ENCODE data around the gene SPOCK1. TPM values are rescaled to one million over a fixed set of nuclear protein-coding genes. Genes with fewer than 3 reads are reported as not detected.

Gene SPOCK1
- total RNA-seq, 1 donor from 2014 or later: not detected

GRCh38 chr5:137409736-137410135, 89.4 kb downstream of the SPOCK1 start:
- H3K27me3 Mint-ChIP-seq: peaks cover 2% of the 10 kb centered on the region
- no peaks in the 10 kb centered on the region for H3K4me1 Mint-ChIP-seq
- no peak overlapping the region for H3K4me3 Mint-ChIP-seq
- DNase-seq: no peak
- H3K36me3 Mint-ChIP-seq (ENCODE audit: low read depth): no peaks in the 10 kb centered on the region
- intact Hi-C loops (cut with micrococcal nuclease): no loop called here
- H3K27ac Mint-ChIP-seq: no peak overlapping the region
- H3K9me3 Mint-ChIP-seq: no peaks in the 10 kb centered on the region

GRCh38 chr5:137407090-137407489, 92.0 kb downstream of the SPOCK1 start:
- Mint-ChIP-seq H3K27ac (no peak overlapping the region), H3K4me3 (no peak overlapping the region), H3K27me3 (peaks cover 2% of the 10 kb centered on the region), H3K36me3 (ENCODE audit: low read depth) (no peaks in the 10 kb centered on the region), H3K4me1 (no peaks in the 10 kb centered on the region), H3K9me3 (no peaks in the 10 kb centered on the region)
- intact Hi-C loops (cut with micrococcal nuclease): no loop called here
- no peak for DNase-seq

GRCh38 chr5:137405393-137405792, 93.7 kb downstream of the SPOCK1 start:
- no peaks in the 10 kb centered on the region for H3K4me1 Mint-ChIP-seq
- DNase-seq: no peak
- no peaks in the 10 kb centered on the region for H3K9me3 Mint-ChIP-seq
- H3K27ac Mint-ChIP-seq: no peak overlapping the region
- H3K4me3 Mint-ChIP-seq: no peak overlapping the region
- H3K27me3 Mint-ChIP-seq: peaks cover 2% of the 10 kb centered on the region
- no peaks in the 10 kb centered on the region for H3K36me3 Mint-ChIP-seq (ENCODE audit: low read depth)
- intact Hi-C loops (cut with micrococcal nuclease): no loop called here

GRCh38 chr5:137403869-137404268, 95.3 kb downstream of the SPOCK1 start:
- Mint-ChIP-seq H3K27ac (no peak overlapping the region), H3K4me1 (no peaks in the 10 kb centered on the region), H3K9me3 (no peaks in the 10 kb centered on the region), H3K27me3 (peaks cover 2% of the 10 kb centered on the region), H3K36me3 (ENCODE audit: low read depth) (no peaks in the 10 kb centered on the region), H3K4me3 (no peak overlapping the region)
- DNase-seq: no peak
- intact Hi-C loops (cut with micrococcal nuclease): no loop called here

GRCh38 chr5:137402436-137403187, 96.5 kb downstream of the SPOCK1 start:
- no peak for DNase-seq
- H3K27ac Mint-ChIP-seq: no peak overlapping the region
- H3K4me1 Mint-ChIP-seq: no peaks in the 10 kb centered on the region
- no peaks in the 10 kb centered on the region for H3K36me3 Mint-ChIP-seq (ENCODE audit: low read depth)
- no peaks in the 10 kb centered on the region for H3K27me3 Mint-ChIP-seq
- H3K9me3 Mint-ChIP-seq: no peaks in the 10 kb centered on the region
- no peak overlapping the region for H3K4me3 Mint-ChIP-seq
- intact Hi-C loops (cut with micrococcal nuclease): no loop called here

GRCh38 chr5:137401946-137402345, 97.2 kb downstream of the SPOCK1 start:
- no peaks in the 10 kb centered on the region for H3K9me3 Mint-ChIP-seq
- H3K4me3 Mint-ChIP-seq: no peak overlapping the region
- no peak overlapping the region for H3K27ac Mint-ChIP-seq
- DNase-seq: no peak
- no peaks in the 10 kb centered on the region for H3K27me3 Mint-ChIP-seq
- intact Hi-C loops (cut with micrococcal nuclease): no loop called here
- no peaks in the 10 kb centered on the region for H3K36me3 Mint-ChIP-seq (ENCODE audit: low read depth)
- no peaks in the 10 kb centered on the region for H3K4me1 Mint-ChIP-seq

- Mint-ChIP-seq H3K4me3 (no peak overlapping the region), H3K36me3 (ENCODE audit: low read depth) (no peaks in the 10 kb centered on the region), H3K27me3 (no peaks in the 10 kb centered on the region), H3K27ac (no peak overlapping the region), H3K9me3 (no peaks in the 10 kb centered on the region), H3K4me1 (no peaks in the 10 kb centered on the region)
- DNase-seq: no peak
- intact Hi-C loops (cut with micrococcal nuclease): no loop called here
Measured at GRCh38 chr5:137400571-137400970, 98.6 kb downstream of the SPOCK1 start.

GRCh38 chr5:137399911-137400310, 99.2 kb downstream of the SPOCK1 start:
- intact Hi-C loops (cut with micrococcal nuclease): no loop called here
- Mint-ChIP-seq H3K4me1 (no peaks in the 10 kb centered on the region), H3K27ac (no peak overlapping the region), H3K36me3 (ENCODE audit: low read depth) (no peaks in the 10 kb centered on the region), H3K9me3 (no peaks in the 10 kb centered on the region), H3K27me3 (no peaks in the 10 kb centered on the region), H3K4me3 (no peak overlapping the region)
- DNase-seq: no peak

GRCh38 chr5:137398751-137399150, 100.4 kb downstream of the SPOCK1 start:
- no peak overlapping the region for H3K4me3 Mint-ChIP-seq
- intact Hi-C loops (cut with micrococcal nuclease): no loop called here
- H3K9me3 Mint-ChIP-seq: no peaks in the 10 kb centered on the region

GRCh38 chr5:137398154-137398553, 101.0 kb downstream of the SPOCK1 start:
- no peaks in the 10 kb centered on the region for H3K4me1 Mint-ChIP-seq
- no peak overlapping the region for H3K4me3 Mint-ChIP-seq
- no peak overlapping the region for H3K27ac Mint-ChIP-seq
- intact Hi-C loops (cut with micrococcal nuclease): no loop called here
- no peak for DNase-seq
- no peaks in the 10 kb centered on the region for H3K27me3 Mint-ChIP-seq
- no peaks in the 10 kb centered on the region for H3K9me3 Mint-ChIP-seq
- H3K36me3 Mint-ChIP-seq (ENCODE audit: low read depth): no peaks in the 10 kb centered on the region

More at GRCh38 chr5:137398751-137399150, 100.4 kb downstream of the SPOCK1 start:
- no peak overlapping the region for H3K27ac Mint-ChIP-seq
- H3K36me3 Mint-ChIP-seq (ENCODE audit: low read depth): no peaks in the 10 kb centered on the region
- H3K27me3 Mint-ChIP-seq: no peaks in the 10 kb centered on the region
- no peaks in the 10 kb centered on the region for H3K4me1 Mint-ChIP-seq
- no peak for DNase-seq

- Mint-ChIP-seq H3K9me3 (no peaks in the 10 kb centered on the region), H3K27me3 (no peaks in the 10 kb centered on the region), H3K27ac (no peak overlapping the region), H3K4me3 (no peak overlapping the region), H3K4me1 (no peaks in the 10 kb centered on the region), H3K36me3 (ENCODE audit: low read depth) (no peaks in the 10 kb centered on the region)
- DNase-seq: no peak
- intact Hi-C loops (cut with micrococcal nuclease): no loop called here
Measured at GRCh38 chr5:137395011-137395755, 103.9 kb downstream of the SPOCK1 start.

GRCh38 chr5:137394380-137394779, 104.7 kb downstream of the SPOCK1 start:
- Mint-ChIP-seq H3K27me3 (no peaks in the 10 kb centered on the region), H3K36me3 (ENCODE audit: low read depth) (no peaks in the 10 kb centered on the region), H3K9me3 (no peaks in the 10 kb centered on the region), H3K27ac (no peak overlapping the region), H3K4me1 (no peaks in the 10 kb centered on the region), H3K4me3 (no peak overlapping the region)
- DNase-seq: no peak
- intact Hi-C loops (cut with micrococcal nuclease): no loop called here

GRCh38 chr5:137393196-137393993, 105.7 kb downstream of the SPOCK1 start:
- intact Hi-C loops (cut with micrococcal nuclease): no loop called here
- H3K36me3 Mint-ChIP-seq (ENCODE audit: low read depth): no peaks in the 10 kb centered on the region
- H3K27ac Mint-ChIP-seq: no peak overlapping the region
- H3K4me3 Mint-ChIP-seq: no peak overlapping the region
- no peaks in the 10 kb centered on the region for H3K4me1 Mint-ChIP-seq
- DNase-seq: no peak
- H3K9me3 Mint-ChIP-seq: no peaks in the 10 kb centered on the region
- H3K27me3 Mint-ChIP-seq: no peaks in the 10 kb centered on the region

- no peak for DNase-seq
- Mint-ChIP-seq H3K4me3 (no peak overlapping the region), H3K36me3 (ENCODE audit: low read depth) (no peaks in the 10 kb centered on the region), H3K27me3 (no peaks in the 10 kb centered on the region), H3K4me1 (no peaks in the 10 kb centered on the region), H3K27ac (no peak overlapping the region), H3K9me3 (no peaks in the 10 kb centered on the region)
- intact Hi-C loops (cut with micrococcal nuclease): no loop called here
Measured at GRCh38 chr5:137392261-137392660, 106.9 kb downstream of the SPOCK1 start.

Measured in activated CD4-positive, alpha-beta T cell treated with anti-CD3 and anti-CD28 coated beads, Interleukin-2, amount 10 ng/mL, durations not matched to agents 24 days and 14 days (primary cell).